Lung (tissue), 12 donors: ENCODE results near the gene OR9A4. TPM values are rescaled to one million over a fixed set of nuclear protein-coding genes. Genes with fewer than 3 reads are reported as not detected.

ENCODE experiments used
- ATAC-seq: fragments of 200-7000 bp; cut with Tn5 transposase; one replicate; pipeline ENCODE4 v1.9.1; 2020; ENCODE audit warnings: moderate number of reproducible peaks; ENCODE audit not compliant: insufficient read depth, low FRiP score
- DNase-seq, 3 donors: peaks; one replicate each; pipeline ENCODE4 v3.0.0-alpha.2; 2013 to 2017
- H3K27ac ChIP-seq, 2 donors: one replicate each; pipeline ENCODE4 v1.5.1; 2013; ENCODE audit warnings: mild to moderate bottlenecking in 2 of 2, moderate library complexity in 2 of 2, control low read depth in 1 of 2, inconsistent platforms in 1 of 2, low read depth in 1 of 2, low read length in 1 of 2
- H3K27me3 ChIP-seq, 3 donors: one replicate each; pipeline ENCODE4 v1.5.1; 2013; ENCODE audit warnings: low read length in 2 of 3; ENCODE audit not compliant: control insufficient read depth in 3 of 3, insufficient read depth in 3 of 3
- H3K36me3 ChIP-seq, 4 donors: one replicate each; pipeline ENCODE4 v1.5.1; 2013; ENCODE audit warnings: low read length in 4 of 4, mild to moderate bottlenecking in 1 of 4, moderate library complexity in 1 of 4; ENCODE audit not compliant: control insufficient read depth in 4 of 4, insufficient read depth in 4 of 4
- H3K4me1 ChIP-seq, 5 donors: one replicate each; pipeline ENCODE4 v1.5.1; 2013; ENCODE audit warnings: low read length in 5 of 5, mild to moderate bottlenecking in 2 of 5, moderate library complexity in 1 of 5; ENCODE audit not compliant: control insufficient read depth in 5 of 5, insufficient read depth in 5 of 5
- H3K4me3 ChIP-seq: one replicate; pipeline ENCODE4 v1.5.1; 2013; ENCODE audit warnings: mild to moderate bottlenecking, control low read depth, moderate library complexity
- H3K9ac ChIP-seq, 2 donors: one replicate each; pipeline ENCODE4 v1.5.1; 2013; ENCODE audit warnings: low read length in 2 of 2, control low read depth in 1 of 2; ENCODE audit not compliant: insufficient read depth in 1 of 2
- H3K9me3 ChIP-seq, 4 donors: one replicate each; pipeline ENCODE4 v1.5.1; 2013; ENCODE audit warnings: low read length in 3 of 4, mild to moderate bottlenecking in 1 of 4, moderate library complexity in 1 of 4; ENCODE audit not compliant: control insufficient read depth in 4 of 4, insufficient read depth in 3 of 4
- WGBS, 2 donors: extraction: QIAGEN DNeasy Blood & Tissue Kit; methylation state at CpG; one replicate each; pipeline ENCODE4 v1.1.7; 2013; 5-methylcytosine and 5-hydroxymethylcytosine counted together
- polyA plus RNA-seq, 2 donors: library from polyadenylated mRNA; stranded (reverse); fragments of 200-250 nt; gene quantifications; one replicate each; pipeline ENCODE4 v1.2.1, GENCODE V29; 2013
- total RNA-seq, 2 donors: library from RNA; depleted of rRNA in 1 of 2; stranded (reverse); fragments of >200 nt in 1 of 2; gene quantifications; one replicate each; pipeline ENCODE4 v1.2.1, GENCODE V29; 2014 to 2021
- TF ChIP-seq, protein P1 (sequence below): IDR thresholded peaks from 2 replicates; pipeline ENCODE4 v1.5.1; 2012; ENCODE audit warnings: mild to moderate bottlenecking; ENCODE audit errors: control extremely low read depth, extremely low read depth
- donor health status: control.
- donor health status: control.
- donor health status: Bipolar disorder and iron deficiency.
- donor health status: healthy.
- donor health status: DM: yes; HTN: yes; CAD: no.

The OR9A4 gene
- total and polyA plus RNA-seq, 4 donors: 0.20 TPM; not detected in 3

DNA sequence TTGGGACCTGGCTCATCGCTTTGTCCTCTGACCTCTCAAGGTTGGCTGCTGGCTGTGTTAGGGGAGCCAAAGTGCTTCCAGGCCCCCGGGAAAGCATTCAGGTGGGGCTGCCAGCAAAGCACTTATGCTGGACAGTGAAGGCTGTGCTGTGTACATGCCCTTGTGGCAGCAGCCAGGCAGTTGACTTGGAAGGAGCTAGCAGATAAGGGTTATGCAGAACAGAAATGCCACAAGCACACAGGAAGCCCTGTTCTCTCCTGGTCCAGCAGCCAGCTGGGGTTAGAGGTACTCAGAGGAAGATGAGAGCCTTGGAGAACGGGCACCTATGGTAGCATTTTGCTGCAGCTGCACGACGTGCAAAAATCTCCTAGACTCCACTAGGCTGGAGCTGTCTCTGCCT is 35.2 kb upstream of the OR9A4 start:
- ATAC-seq (no peak), DNase-seq (no peak)
- 64 to 70% methylated on average over 5 of the region's 5 CpGs for WGBS, 2 donors
- Histone ChIP-seq H3K4me1 (no peaks in the 10 kb centered on the region), H3K9me3 (peaks cover 0 to 11% (median 0%) of the 10 kb centered on the region in 4 donors), H3K9ac (no peak overlapping the region), H3K36me3 (no peaks in the 10 kb centered on the region), H3K27ac (no peak overlapping the region), H3K4me3 (no peak overlapping the region), H3K27me3 (no peaks in the 10 kb centered on the region)
- TF ChIP-seq, protein P1, sequence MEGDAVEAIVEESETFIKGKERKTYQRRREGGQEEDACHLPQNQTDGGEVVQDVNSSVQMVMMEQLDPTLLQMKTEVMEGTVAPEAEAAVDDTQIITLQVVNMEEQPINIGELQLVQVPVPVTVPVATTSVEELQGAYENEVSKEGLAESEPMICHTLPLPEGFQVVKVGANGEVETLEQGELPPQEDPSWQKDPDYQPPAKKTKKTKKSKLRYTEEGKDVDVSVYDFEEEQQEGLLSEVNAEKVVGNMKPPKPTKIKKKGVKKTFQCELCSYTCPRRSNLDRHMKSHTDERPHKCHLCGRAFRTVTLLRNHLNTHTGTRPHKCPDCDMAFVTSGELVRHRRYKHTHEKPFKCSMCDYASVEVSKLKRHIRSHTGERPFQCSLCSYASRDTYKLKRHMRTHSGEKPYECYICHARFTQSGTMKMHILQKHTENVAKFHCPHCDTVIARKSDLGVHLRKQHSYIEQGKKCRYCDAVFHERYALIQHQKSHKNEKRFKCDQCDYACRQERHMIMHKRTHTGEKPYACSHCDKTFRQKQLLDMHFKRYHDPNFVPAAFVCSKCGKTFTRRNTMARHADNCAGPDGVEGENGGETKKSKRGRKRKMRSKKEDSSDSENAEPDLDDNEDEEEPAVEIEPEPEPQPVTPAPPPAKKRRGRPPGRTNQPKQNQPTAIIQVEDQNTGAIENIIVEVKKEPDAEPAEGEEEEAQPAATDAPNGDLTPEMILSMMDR: no peak

DNA sequence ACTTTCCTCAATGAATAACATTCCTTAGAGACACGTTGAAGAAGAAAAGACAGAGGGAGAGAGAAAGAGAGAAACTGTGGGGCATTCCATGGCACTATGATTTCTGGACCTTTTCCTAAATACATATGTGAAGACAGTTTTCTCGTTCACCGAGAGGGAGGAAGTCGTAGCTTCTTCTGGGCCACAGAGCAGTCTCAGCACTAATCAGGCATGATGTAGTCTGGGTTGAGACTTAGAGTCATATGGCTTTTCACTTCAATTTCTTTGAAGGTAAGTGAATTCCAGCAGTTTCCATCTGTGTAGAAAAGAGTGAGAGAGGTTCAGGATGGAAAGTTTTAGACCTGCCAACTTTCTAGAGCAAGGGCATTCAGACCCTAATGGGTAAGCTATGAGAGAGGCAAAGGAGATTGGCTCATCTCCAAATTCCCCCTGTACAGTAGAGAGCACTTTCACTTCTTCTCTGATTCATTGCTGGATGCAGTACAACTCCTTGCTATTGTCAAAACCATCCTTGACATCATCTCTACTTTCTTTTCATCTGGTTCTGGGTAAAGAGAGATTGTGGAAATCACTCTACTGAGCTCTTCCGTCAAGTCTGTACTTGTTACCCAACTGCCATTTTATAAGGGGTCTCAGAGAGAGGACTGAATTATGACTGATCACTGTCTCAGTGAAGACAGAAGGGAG is 31.5 kb upstream of the OR9A4 start:
- no peak for ATAC-seq
- WGBS, 2 donors: 68 to 72% methylated on average over 5 of the region's 5 CpGs

DNA sequence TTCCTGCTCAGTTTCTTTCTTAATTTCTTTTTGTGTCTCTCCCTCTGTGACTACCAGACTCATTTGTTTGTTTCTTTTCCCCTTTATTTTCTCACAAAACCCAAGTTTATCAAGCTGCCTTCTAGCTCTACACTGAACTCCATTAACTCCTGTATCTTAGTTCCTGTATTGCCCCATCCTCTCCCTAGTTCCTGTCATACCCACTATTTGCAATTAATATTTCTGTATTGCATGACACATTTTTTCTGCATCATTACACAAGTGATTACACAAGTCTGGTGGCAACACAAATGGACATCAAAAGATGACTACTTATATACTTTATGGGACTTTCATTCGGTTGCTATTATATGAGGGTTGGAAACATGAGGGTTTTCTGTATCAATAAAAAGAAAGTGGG is 26.9 kb upstream of the OR9A4 start:
- H3K36me3 ChIP-seq: no peaks in the 10 kb centered on the region

More for the DNA sequence above, 31.5 kb upstream of the OR9A4 start:
- H3K27me3 ChIP-seq: no peaks in the 10 kb centered on the region
- no peak for DNase-seq
- H3K4me1 ChIP-seq: no peaks in the 10 kb centered on the region
- H3K9ac ChIP-seq: no peak overlapping the region
- H3K27ac ChIP-seq: no peak overlapping the region
- TF ChIP-seq, protein P1: no peak
- H3K36me3 ChIP-seq: no peaks in the 10 kb centered on the region
- peaks cover 0 to 5% (median 0%) of the 10 kb centered on the region in 4 donors for H3K9me3 ChIP-seq
- no peak overlapping the region for H3K4me3 ChIP-seq

More for the DNA sequence above, 26.9 kb upstream of the OR9A4 start:
- WGBS, 2 donors: 38 to 84% methylated on average over 1 of the region's 1 CpG
- DNase-seq: no peak
- H3K4me3 ChIP-seq: no peak overlapping the region
- TF ChIP-seq, protein P1: no peak
- no peak for ATAC-seq
- no peaks in the 10 kb centered on the region for H3K9me3 ChIP-seq
- no peak overlapping the region for H3K9ac ChIP-seq
- H3K27me3 ChIP-seq: no peaks in the 10 kb centered on the region
- no peak overlapping the region for H3K27ac ChIP-seq
- H3K4me1 ChIP-seq: no peaks in the 10 kb centered on the region
